Breast epithelium (tissue), 4 donors: Measurements from ENCODE around the gene FANCC. TPM values are rescaled to one million over a fixed set of nuclear protein-coding genes. Genes with fewer than 3 reads are reported as not detected.

Experiments used
- DNase-seq, 2 donors: peaks; one replicate each; pipeline ENCODE4 v3.0.0-alpha.2; 2019; ENCODE audit warnings: low spot score in 2 of 2
- H3K27ac ChIP-seq, 2 donors: fragments of 200-600 bp; sonication (generic) in 1 of 2; one replicate each; pipeline ENCODE4 v1.5.1; 2016 to 2019; ENCODE audit warnings: mild to moderate bottlenecking in 1 of 2
- H3K27me3 ChIP-seq, 2 donors: fragments of 200-600 bp; sonication (generic) in 1 of 2; one replicate each; pipeline versions ENCODE4 v1.5.1 to v1.6.0; 2017 to 2019; ENCODE audit warnings: control low read depth in 1 of 2, mild to moderate bottlenecking in 1 of 2
- H3K36me3 ChIP-seq: fragments of 200-600 bp; one replicate; pipeline ENCODE4 v1.5.1; 2019
- H3K4me1 ChIP-seq, 2 donors: fragments of 200-600 bp; sonication (generic); one replicate each; pipeline ENCODE4 v1.5.1; 2016 to 2019; ENCODE audit warnings: control low read depth in 1 of 2
- H3K4me3 ChIP-seq, 3 donors: fragments of 200-600 bp; sonication (generic); 1 replicate in 2 of 3; 2 replicates in 1 of 3; pipeline ENCODE4 v1.5.1; 2016 to 2019; ENCODE audit warnings: mild to moderate bottlenecking in 3 of 3, moderate library complexity in 2 of 3
- H3K9me3 ChIP-seq, 2 donors: fragments of 200-600 bp; sonication (generic) in 1 of 2; one replicate each; pipeline ENCODE4 v1.5.1; 2016 to 2019; ENCODE audit warnings: control low read depth in 1 of 2
- POLR2A ChIP-seq: fragments of 450-650 bp; IDR thresholded peaks from one replicate; pipeline ENCODE4 v1.6.1; 2016; ENCODE audit warnings: antibody characterized with exemption, mild to moderate bottlenecking, moderate library complexity
- POLR2AphosphoS5 ChIP-seq, 3 donors: sonication (generic); formaldehyde crosslinking; IDR thresholded peaks; one replicate each; pipeline ENCODE4 v1.6.1; 2017; ENCODE audit warnings: antibody characterized with exemption in 3 of 3
- intact Hi-C: fragments of 100-400 bp; cut with DNase I; formaldehyde crosslinking; loops from one replicate; pipeline ENCODE4 v1.15.1; 2023; ENCODE audit warnings: low total_unique reads
- total RNA-seq, 3 donors: library from RNA; depleted of rRNA; stranded (reverse); fragments of >200 nt; gene quantifications; one replicate each; pipeline ENCODE4 v1.1.0, GENCODE V29; 2016
- TF ChIP-seq, protein P1 (sequence below), 3 donors: fragments of 450-650 bp; IDR thresholded peaks; one replicate each; pipeline ENCODE4 v1.5.1; 2016 to 2017; ENCODE audit warnings: antibody characterized with exemption in 3 of 3, mild to moderate bottlenecking in 3 of 3, moderate library complexity in 3 of 3

Gene FANCC
- total RNA-seq, 3 donors from 2014 or later = 4.2 to 11.4 (median 9.2) TPM

DNA sequence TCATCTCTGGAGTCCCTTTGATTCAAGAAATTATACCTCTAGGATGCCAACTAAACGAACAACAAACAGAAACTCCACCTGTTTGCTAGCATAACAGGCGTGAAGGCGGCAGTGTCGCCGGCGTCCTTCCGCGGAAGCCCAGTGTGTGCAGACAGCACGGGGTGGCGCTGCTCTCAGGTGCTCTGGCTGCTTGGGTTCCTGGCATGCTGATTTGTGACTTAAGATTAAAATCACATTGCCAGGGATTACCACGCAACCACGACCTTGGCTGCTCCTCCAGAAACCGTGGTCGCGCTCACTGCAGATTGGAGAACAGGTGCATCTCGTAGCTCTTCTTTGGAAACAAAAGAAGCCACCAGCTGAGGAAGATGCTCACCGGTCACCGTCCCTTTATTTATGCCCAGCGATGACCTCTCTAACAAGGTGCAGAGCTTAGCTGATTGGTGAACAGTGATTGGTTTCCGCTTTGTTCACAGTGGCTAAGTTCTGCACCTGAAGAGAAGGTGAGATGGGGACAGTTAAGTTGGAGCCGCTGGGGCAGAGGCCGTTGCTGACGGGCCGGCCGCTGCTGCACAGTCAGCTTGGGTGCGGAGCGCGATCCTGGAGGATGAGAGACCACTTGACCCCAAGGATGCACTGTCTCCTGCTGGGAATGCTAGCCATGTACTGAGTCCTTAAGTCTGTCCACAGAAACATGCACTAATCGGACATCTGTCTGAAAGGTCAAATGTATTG lies 232.3 kb downstream of the FANCC start:
- intact Hi-C loops = no loop called here
- no peak for DNase-seq
- Histone ChIP-seq H3K4me1 (no peaks in the 10 kb centered on the region), H3K27me3 (no peaks in the 10 kb centered on the region), H3K4me3 (no peak overlapping the region), H3K9me3 (no peaks in the 10 kb centered on the region), H3K36me3 (no peaks in the 10 kb centered on the region), H3K27ac (no peak overlapping the region)
- no peak for TF ChIP-seq POLR2AphosphoS5 (IDR thresholded peaks at IDR 0.05)
- TF ChIP-seq, protein P1, sequence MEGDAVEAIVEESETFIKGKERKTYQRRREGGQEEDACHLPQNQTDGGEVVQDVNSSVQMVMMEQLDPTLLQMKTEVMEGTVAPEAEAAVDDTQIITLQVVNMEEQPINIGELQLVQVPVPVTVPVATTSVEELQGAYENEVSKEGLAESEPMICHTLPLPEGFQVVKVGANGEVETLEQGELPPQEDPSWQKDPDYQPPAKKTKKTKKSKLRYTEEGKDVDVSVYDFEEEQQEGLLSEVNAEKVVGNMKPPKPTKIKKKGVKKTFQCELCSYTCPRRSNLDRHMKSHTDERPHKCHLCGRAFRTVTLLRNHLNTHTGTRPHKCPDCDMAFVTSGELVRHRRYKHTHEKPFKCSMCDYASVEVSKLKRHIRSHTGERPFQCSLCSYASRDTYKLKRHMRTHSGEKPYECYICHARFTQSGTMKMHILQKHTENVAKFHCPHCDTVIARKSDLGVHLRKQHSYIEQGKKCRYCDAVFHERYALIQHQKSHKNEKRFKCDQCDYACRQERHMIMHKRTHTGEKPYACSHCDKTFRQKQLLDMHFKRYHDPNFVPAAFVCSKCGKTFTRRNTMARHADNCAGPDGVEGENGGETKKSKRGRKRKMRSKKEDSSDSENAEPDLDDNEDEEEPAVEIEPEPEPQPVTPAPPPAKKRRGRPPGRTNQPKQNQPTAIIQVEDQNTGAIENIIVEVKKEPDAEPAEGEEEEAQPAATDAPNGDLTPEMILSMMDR (IDR thresholded peaks at IDR 0.05) = no peak
- no peak for TF ChIP-seq POLR2A

DNA sequence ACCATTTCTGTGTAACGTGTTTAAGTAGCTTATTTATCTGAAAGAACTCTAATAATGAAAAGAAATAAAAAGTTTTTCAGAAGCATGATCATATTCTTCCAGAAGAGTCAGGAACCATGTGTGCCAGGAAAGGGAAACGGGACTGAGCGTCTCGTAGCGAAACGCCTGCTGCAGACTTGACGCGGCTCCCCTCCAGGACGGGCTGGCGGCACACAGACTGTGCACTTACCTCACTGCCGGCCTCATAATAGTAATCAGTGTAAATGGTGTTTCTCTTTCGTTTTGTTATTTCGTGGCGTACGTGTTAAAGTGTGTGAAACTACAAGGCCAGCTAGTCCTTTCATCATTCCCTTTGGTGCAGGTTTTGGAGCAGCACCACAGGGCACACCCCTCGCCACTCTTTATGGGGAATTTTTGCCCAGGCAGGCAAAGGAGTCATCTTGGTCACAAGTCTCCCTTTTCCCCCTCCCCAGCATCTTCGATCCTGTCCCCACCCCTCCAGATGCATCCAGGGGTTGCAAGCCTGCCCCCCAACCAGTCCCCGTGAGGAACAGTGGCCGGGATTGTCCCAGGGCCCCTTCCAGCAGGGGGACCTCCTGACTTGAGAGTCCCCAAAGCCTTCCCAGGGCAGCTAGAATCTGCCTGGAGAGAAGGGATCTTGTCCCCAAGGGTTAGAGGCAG lies 233.1 kb downstream of the FANCC start:
- DNase-seq = no peak
- no peak overlapping the region for H3K27ac ChIP-seq
- TF ChIP-seq POLR2AphosphoS5 (IDR thresholded peaks at IDR 0.05) = no peak
- TF ChIP-seq, protein P1 (IDR thresholded peaks at IDR 0.05) = no peak
- no peak for TF ChIP-seq POLR2A
- intact Hi-C loops = no loop called here
- H3K9me3 ChIP-seq = no peaks in the 10 kb centered on the region
- H3K36me3 ChIP-seq = no peaks in the 10 kb centered on the region
- H3K4me1 ChIP-seq = no peaks in the 10 kb centered on the region
- no peaks in the 10 kb centered on the region for H3K27me3 ChIP-seq
- no peak overlapping the region for H3K4me3 ChIP-seq

DNA sequence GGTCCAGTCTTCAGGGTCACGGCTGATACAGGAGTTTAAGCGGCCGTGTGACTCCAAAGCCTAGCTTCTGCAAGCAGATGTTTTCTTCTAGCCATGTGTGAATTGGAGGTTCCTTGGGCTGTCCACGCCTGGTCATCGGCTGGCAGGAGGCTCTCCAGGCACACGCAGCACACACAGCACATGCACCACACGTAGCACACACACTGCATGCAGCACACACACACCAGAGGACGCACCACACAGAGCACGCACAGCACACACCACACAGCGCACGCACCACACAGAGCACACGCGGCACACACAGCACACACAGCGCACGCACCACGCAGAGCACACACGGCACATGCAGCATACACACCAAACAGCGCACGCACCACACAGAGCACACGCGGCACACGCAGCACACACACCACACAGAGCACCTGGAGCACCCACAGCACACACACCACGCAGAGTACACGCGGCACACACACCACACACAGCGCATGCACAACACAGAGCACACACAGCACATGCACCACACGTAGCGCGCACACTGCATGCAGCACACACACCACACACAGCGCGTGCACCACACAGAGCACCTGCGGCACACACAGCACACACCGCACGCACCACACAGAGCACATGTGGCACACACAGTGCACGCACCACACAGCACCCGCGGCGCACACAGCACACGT lies 234.3 kb downstream of the FANCC start:
- DNase-seq = no peak
- H3K4me1 ChIP-seq = peaks cover 0 to 9% of the 10 kb centered on the region in 2 donors
- no peaks in the 10 kb centered on the region for H3K9me3 ChIP-seq
- no peaks in the 10 kb centered on the region for H3K27me3 ChIP-seq
- H3K27ac ChIP-seq = no peak overlapping the region
- H3K36me3 ChIP-seq = no peaks in the 10 kb centered on the region
- TF ChIP-seq, protein P1 (IDR thresholded peaks at IDR 0.05) = no peak
- TF ChIP-seq POLR2A (no peak), POLR2AphosphoS5 (IDR thresholded peaks at IDR 0.05) (no peak)
- intact Hi-C loops = no loop called here
- no peak overlapping the region for H3K4me3 ChIP-seq

DNA sequence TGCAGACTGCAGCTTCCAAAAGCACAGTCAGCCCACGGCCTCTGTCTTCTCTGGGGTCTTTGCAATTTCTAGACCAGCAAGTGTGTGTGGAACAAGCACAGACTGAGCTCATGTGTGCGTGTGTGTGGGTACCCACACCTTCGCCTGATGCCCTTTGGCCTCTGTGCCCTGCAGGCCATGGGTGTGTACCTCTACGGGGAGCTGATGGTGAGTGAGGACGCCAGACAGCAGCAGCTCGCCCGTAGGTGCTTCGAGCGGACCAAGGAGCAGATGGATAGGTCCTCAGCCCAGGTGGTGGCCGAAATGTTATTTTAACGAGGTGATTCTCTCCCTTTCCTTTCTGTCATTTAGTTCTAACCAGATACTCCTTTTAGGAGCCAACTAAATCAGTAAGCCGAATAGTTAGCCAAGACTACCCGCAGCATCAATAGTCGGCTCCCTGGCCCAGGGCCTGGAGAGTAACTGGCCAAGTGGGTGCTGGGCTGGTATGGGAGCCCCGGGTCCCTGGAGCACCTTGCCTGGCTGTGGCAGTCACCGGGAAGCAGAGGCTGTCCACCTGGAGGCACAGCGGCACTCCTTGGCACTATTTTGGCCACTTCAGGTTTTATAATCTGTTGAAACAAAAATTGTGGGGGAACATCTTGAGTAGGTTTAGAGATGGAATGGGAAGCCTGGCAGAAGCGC lies 235.0 kb downstream of the FANCC start:
- TF ChIP-seq, protein P1 (IDR thresholded peaks at IDR 0.05) = no peak
- TF ChIP-seq POLR2AphosphoS5 (IDR thresholded peaks at IDR 0.05) (no peak), POLR2A (no peak)
- Histone ChIP-seq H3K9me3 (no peaks in the 10 kb centered on the region), H3K27me3 (no peaks in the 10 kb centered on the region), H3K36me3 (no peaks in the 10 kb centered on the region), H3K4me3 (no peak overlapping the region), H3K4me1 (peaks cover 0 to 10% of the 10 kb centered on the region in 2 donors), H3K27ac (no peak overlapping the region)
- DNase-seq = peak in 1 of 2 donors; percentile 27
- intact Hi-C loops = no loop called here
